ENCODE data around the gene GSTM2. TPM values are rescaled to one million over a fixed set of nuclear protein-coding genes. Genes with fewer than 3 reads are reported as not detected.
"Not testable (repeated sequence)": the region's sequence is repeated elsewhere in the genome, so short reads cannot be mapped to it uniquely, and the experiment has no call there.

Gene GSTM2
- total RNA-seq, 1 donor: 14.8 TPM

- H4K20me1 ChIP-seq (ENCODE audit: insufficient read depth, low read length): no peaks in the 10 kb centered on the region
- peak overlapping the region; percentile 73 for H3K4me3 ChIP-seq (ENCODE audit: insufficient read depth, low read length)
- H3K9me3 ChIP-seq (ENCODE audit: low read depth, low read length): no peaks in the 10 kb centered on the region
- peaks cover 11% of the 10 kb centered on the region for H3K4me1 ChIP-seq (ENCODE audit: insufficient read depth, low read length)
- no peak overlapping the region for H3K27ac ChIP-seq (ENCODE audit: low read depth, low read length)
- H3K79me2 ChIP-seq (ENCODE audit: insufficient read depth, low read length): no peaks in the 10 kb centered on the region
- no peaks in the 10 kb centered on the region for H3K27me3 ChIP-seq (ENCODE audit: insufficient read depth, low read length)
- TF ChIP-seq CTCF (IDR thresholded peaks at IDR 0.05; ENCODE audit: extremely low read depth, low read depth, low read length): no peak
- peak overlapping the region; percentile 78 for H3K4me2 ChIP-seq (ENCODE audit: insufficient read depth, low read length)
- peak overlapping the region; percentile 83 for H2AFZ ChIP-seq (ENCODE audit: low read length)
- DNase-seq (ENCODE audit: insufficient read length, low spot score, missing footprints): no peak
- peaks cover 4% of the 10 kb centered on the region for H3K36me3 ChIP-seq (ENCODE audit: insufficient read depth, low read length)
Observed at GRCh38 chr1:109668123-109668775, 392 bp downstream of the GSTM2 start.

GRCh38 chr1:109669246-109669948, 1.5 kb downstream of the GSTM2 start:
- peaks cover 6% of the 10 kb centered on the region for H3K4me1 ChIP-seq (ENCODE audit: insufficient read depth, low read length)
- TF ChIP-seq CTCF (IDR thresholded peaks at IDR 0.05; ENCODE audit: extremely low read depth, low read depth, low read length): no peak
- no peak overlapping the region for H3K27ac ChIP-seq (ENCODE audit: low read depth, low read length)
- H3K36me3 ChIP-seq (ENCODE audit: insufficient read depth, low read length): peaks cover 4% of the 10 kb centered on the region
- H2AFZ ChIP-seq (ENCODE audit: low read length): no peak overlapping the region
- H3K79me2 ChIP-seq (ENCODE audit: insufficient read depth, low read length): no peaks in the 10 kb centered on the region
- no peak for DNase-seq (ENCODE audit: insufficient read length, low spot score, missing footprints)
- H3K4me3 ChIP-seq (ENCODE audit: insufficient read depth, low read length): no peak overlapping the region
- H3K27me3 ChIP-seq (ENCODE audit: insufficient read depth, low read length): no peaks in the 10 kb centered on the region
- H3K9me3 ChIP-seq (ENCODE audit: low read depth, low read length): no peaks in the 10 kb centered on the region
- H4K20me1 ChIP-seq (ENCODE audit: insufficient read depth, low read length): no peaks in the 10 kb centered on the region
- H3K4me2 ChIP-seq (ENCODE audit: insufficient read depth, low read length): no peak overlapping the region

GRCh38 chr1:109669949-109670302, 2.1 kb downstream of the GSTM2 start:
- not testable (repeated sequence) for H3K79me2 ChIP-seq (ENCODE audit: insufficient read depth, low read length); H3K36me3 ChIP-seq (ENCODE audit: insufficient read depth, low read length); H3K27ac ChIP-seq (ENCODE audit: low read depth, low read length); H3K4me1 ChIP-seq (ENCODE audit: insufficient read depth, low read length); H3K4me2 ChIP-seq (ENCODE audit: insufficient read depth, low read length); H3K9me3 ChIP-seq (ENCODE audit: low read depth, low read length); DNase-seq (ENCODE audit: insufficient read length, low spot score, missing footprints); H3K4me3 ChIP-seq (ENCODE audit: insufficient read depth, low read length); H3K27me3 ChIP-seq (ENCODE audit: insufficient read depth, low read length); H2AFZ ChIP-seq (ENCODE audit: low read length); H4K20me1 ChIP-seq (ENCODE audit: insufficient read depth, low read length)

GRCh38 chr1:109671067-109671466, 3.2 kb downstream of the GSTM2 start:
- Histone ChIP-seq H3K4me1 (ENCODE audit: insufficient read depth, low read length) (peaks cover 6% of the 10 kb centered on the region), H2AFZ (ENCODE audit: low read length) (no peak overlapping the region), H3K9me3 (ENCODE audit: low read depth, low read length) (no peaks in the 10 kb centered on the region), H3K27me3 (ENCODE audit: insufficient read depth, low read length) (no peaks in the 10 kb centered on the region), H4K20me1 (ENCODE audit: insufficient read depth, low read length) (no peaks in the 10 kb centered on the region), H3K36me3 (ENCODE audit: insufficient read depth, low read length) (peaks cover 4% of the 10 kb centered on the region), H3K4me3 (ENCODE audit: insufficient read depth, low read length) (no peak overlapping the region), H3K4me2 (ENCODE audit: insufficient read depth, low read length) (no peak overlapping the region), H3K79me2 (ENCODE audit: insufficient read depth, low read length) (no peaks in the 10 kb centered on the region), H3K27ac (ENCODE audit: low read depth, low read length) (no peak overlapping the region)
- no peak for TF ChIP-seq CTCF (IDR thresholded peaks at IDR 0.05; ENCODE audit: extremely low read depth, low read depth, low read length)
- no peak for DNase-seq (ENCODE audit: insufficient read length, low spot score, missing footprints)

GRCh38 chr1:109673861-109674260, 6.0 kb downstream of the GSTM2 start:
- not testable (repeated sequence) for DNase-seq (ENCODE audit: insufficient read length, low spot score, missing footprints); H3K4me2 ChIP-seq (ENCODE audit: insufficient read depth, low read length); H4K20me1 ChIP-seq (ENCODE audit: insufficient read depth, low read length); H3K4me1 ChIP-seq (ENCODE audit: insufficient read depth, low read length); H3K9me3 ChIP-seq (ENCODE audit: low read depth, low read length); H3K36me3 ChIP-seq (ENCODE audit: insufficient read depth, low read length); H2AFZ ChIP-seq (ENCODE audit: low read length); H3K27ac ChIP-seq (ENCODE audit: low read depth, low read length); H3K4me3 ChIP-seq (ENCODE audit: insufficient read depth, low read length); H3K27me3 ChIP-seq (ENCODE audit: insufficient read depth, low read length); H3K79me2 ChIP-seq (ENCODE audit: insufficient read depth, low read length)

- not testable (repeated sequence) for H3K9me3 ChIP-seq (ENCODE audit: low read depth, low read length); H3K36me3 ChIP-seq (ENCODE audit: insufficient read depth, low read length); H3K4me1 ChIP-seq (ENCODE audit: insufficient read depth, low read length); H3K27me3 ChIP-seq (ENCODE audit: insufficient read depth, low read length); H4K20me1 ChIP-seq (ENCODE audit: insufficient read depth, low read length); H3K4me3 ChIP-seq (ENCODE audit: insufficient read depth, low read length); H3K27ac ChIP-seq (ENCODE audit: low read depth, low read length); H2AFZ ChIP-seq (ENCODE audit: low read length); H3K4me2 ChIP-seq (ENCODE audit: insufficient read depth, low read length); H3K79me2 ChIP-seq (ENCODE audit: insufficient read depth, low read length)
- peak; percentile 66 for DNase-seq (ENCODE audit: insufficient read length, low spot score, missing footprints)
Observed at GRCh38 chr1:109676683-109677381, 9.0 kb downstream of the GSTM2 start.
